Astrocyte (in vitro differentiated cells and primary cell): ENCODE measurements around the gene TANGO2.

ENCODE experiments used
- EZH2 ChIP-seq: IDR thresholded peaks from 2 replicates; pipeline ENCODE4 v1.6.1; 2012; ENCODE audit warnings: mild to moderate bottlenecking, low read length, inconsistent platforms; ENCODE audit not compliant: insufficient read depth
- TF ChIP-seq, protein P1 (sequence below): IDR thresholded peaks from 2 replicates; pipeline ENCODE4 v1.5.1; 2011; ENCODE audit warnings: low read depth, mild to moderate bottlenecking, inconsistent platforms, low read length, moderate library complexity; ENCODE audit not compliant: insufficient read depth

DNA sequence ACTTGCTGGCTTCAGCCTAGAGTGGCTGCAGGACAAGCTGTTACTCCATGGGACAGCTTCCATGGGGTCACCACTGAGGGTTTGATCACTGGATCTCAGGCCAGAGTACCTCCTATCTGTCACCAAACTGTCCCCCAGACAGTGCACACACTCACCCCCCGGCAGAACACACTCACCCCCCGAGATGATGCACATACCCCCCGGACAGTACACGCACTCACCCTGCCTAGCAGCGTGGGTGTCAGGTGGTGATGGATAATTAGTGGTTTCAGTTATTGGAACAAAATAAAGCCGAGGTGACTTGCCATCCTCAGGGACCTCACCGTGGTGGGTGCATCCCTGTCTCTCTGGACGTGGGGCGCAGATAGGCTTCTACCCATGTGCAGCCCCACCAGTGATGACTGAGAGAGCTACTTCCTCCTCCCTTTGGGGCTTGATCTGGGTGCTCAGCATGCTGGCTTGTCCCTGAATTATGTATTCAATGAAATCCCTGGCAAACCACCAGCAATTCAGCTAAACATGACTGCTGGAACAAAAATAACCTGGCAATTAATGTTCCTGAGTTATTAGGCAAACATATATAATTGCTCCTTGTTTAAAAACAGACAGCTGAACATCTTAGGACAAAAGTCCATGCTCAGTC lies 18.9 kb downstream of the TANGO2 start:
- TF ChIP-seq, protein P1, sequence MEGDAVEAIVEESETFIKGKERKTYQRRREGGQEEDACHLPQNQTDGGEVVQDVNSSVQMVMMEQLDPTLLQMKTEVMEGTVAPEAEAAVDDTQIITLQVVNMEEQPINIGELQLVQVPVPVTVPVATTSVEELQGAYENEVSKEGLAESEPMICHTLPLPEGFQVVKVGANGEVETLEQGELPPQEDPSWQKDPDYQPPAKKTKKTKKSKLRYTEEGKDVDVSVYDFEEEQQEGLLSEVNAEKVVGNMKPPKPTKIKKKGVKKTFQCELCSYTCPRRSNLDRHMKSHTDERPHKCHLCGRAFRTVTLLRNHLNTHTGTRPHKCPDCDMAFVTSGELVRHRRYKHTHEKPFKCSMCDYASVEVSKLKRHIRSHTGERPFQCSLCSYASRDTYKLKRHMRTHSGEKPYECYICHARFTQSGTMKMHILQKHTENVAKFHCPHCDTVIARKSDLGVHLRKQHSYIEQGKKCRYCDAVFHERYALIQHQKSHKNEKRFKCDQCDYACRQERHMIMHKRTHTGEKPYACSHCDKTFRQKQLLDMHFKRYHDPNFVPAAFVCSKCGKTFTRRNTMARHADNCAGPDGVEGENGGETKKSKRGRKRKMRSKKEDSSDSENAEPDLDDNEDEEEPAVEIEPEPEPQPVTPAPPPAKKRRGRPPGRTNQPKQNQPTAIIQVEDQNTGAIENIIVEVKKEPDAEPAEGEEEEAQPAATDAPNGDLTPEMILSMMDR, result no peak
- TF ChIP-seq EZH2, result no peak
